SHP77 treated with DMSO at 0.1 percent for 48 hours (cell line): ENCODE data around the gene MKI67.

ENCODE experiments used
- DNase-seq: peaks from one replicate; lab custom pipeline; 2025; lab: John Stamatoyannopoulos, UW

Gene MKI67

DNA sequence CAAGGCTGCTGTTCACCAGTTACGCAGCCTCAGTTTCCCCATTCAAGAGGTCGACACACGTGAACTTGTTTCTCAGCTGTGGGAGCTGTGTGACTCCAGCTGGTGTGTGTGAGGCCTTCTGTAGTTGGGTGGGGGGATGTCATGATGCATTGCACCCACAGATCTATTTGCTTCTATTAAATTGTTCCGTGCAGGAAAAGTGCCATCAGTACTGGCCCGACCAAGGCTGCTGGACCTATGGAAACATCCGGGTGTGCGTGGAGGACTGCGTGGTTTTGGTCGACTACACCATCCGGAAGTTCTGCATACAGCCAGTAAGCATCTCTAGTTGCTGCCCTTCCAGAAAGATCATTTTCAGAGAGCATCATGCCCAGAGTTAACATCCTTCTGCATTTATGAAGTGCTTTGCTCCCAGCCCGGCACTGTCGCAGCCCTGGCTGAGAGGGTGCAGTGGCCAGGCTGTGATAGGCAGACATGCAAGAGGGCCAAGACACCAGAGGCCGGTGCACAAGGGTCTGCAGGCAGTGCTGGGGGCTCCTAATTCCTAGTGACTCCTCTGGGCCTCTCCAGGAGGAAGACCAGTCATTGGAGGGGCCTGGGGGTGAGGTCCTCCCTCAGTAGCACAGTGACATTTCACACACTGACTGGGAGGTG lies 60.2 kb downstream of the MKI67 start:
- DNase-seq, result no peak

DNA sequence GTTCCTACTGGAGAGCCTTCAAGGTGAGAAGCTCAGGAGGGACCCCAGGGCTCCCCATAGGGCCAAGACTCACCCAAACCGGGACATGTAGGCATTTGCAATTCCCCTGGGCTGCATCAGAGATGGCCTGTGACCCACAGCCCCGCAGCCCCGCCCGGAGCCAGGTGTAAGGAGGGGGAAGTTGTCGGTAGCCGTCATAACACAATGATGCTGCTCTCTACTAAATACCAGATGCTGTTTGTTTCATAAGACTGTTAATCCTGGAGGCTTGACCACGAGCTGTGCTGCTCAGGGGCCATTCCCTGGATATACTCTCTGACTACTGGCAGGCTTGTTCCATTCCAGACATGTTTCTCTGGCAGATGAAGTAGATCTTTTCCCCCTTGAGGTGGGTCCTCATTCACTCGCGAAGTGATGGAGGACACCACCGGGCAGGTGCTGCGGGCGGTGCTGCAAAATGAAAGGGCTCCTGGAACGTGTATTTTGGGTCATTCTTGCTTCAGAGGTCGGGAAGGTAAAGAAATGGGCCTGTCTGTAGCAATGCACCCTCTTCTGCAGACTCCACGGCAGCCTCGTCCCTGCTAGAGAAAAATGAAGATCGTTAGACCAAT lies 61.1 kb downstream of the MKI67 start:
- no peak for DNase-seq

DNA sequence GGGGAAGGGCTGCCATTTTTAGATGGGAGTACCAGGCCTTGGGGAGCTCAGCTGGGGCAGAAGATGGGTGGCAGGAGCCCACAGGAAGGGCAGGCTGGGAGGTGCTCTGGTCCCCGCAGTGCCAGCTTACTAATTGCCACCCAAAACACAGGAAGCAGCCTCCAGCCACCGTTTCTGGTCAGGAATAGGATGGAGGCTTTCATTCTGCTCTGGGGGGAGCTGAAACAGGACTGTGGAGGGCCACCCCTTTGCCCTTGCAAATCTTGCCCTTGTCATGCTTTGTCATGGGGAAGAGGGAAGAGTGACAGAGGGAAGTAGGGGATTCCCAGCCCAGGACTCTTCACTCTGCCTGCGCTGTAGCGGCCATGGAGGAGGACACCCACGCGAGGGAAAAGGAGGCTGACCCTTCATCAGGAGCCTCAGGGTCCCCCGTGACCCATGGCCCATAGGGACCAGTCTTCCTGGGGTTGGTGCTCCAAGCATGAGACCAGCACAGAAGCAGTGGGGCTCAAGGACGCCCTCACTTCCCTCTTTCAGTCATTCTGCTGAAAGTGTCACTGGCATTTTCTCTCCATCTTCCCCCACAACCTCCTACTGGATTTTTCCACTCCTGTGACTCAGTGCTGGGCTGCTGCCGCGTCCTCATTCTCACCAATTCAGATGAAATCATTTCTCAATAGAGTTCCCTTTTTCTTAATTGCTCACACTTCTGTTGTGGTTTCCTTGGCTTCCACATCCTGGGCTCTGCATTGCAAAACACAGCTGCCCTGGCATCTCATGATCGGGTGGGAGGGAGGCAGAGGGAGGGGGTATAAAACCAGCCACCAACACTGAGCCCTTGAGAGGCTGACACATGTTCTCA lies 61.9 kb downstream of the MKI67 start:
- DNase-seq, result no peak

DNA sequence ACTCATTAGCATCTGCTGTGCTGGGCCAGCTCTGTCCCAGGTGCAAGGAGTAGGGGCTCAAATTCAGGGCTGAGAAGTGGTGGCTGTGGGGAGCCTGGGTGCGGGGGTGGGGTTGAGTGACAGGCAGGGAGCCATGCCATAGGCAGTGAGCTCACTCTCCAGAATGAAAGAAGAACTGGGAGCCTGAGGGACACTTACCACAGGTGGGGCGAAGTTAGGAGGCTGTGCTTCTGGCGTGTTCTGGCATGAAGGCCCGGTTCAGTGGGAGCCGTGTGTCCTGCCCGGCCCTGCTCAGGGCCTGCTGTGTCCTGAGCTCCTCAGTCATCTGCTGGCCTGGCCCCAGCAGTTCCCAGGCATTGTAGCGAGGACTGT lies 62.5 kb downstream of the MKI67 start:
- DNase-seq, result no peak

- no peak for DNase-seq
Measured at GRCh38 chr10:128062881-128063563, 63.2 kb downstream of the MKI67 start.

DNA sequence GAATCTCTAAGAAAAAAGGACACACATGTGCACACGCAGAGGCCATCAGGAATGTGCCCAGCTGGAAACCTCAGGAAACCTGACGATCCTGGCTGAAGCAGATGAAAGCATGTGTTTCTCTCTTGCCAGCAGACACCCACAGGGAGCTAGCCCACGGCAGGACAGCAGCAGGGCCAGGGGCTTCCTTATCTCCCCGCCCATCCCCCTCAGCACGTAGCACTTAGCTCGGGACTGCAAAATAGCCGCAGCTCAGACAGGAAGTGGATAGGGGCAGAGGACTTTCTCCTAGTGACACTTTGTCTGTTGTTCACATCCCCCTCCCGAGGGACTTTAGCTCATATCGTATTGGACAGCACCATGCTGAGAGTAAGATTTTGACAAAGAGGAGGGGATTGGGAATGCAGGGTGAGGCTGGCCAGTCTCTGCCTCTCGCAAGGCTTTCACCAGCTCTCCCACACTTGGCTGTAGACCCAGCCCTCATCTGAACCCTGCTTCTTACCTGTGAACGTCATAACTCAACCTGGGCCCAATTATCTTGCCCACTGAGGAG lies 63.8 kb downstream of the MKI67 start:
- DNase-seq, result no peak

DNA sequence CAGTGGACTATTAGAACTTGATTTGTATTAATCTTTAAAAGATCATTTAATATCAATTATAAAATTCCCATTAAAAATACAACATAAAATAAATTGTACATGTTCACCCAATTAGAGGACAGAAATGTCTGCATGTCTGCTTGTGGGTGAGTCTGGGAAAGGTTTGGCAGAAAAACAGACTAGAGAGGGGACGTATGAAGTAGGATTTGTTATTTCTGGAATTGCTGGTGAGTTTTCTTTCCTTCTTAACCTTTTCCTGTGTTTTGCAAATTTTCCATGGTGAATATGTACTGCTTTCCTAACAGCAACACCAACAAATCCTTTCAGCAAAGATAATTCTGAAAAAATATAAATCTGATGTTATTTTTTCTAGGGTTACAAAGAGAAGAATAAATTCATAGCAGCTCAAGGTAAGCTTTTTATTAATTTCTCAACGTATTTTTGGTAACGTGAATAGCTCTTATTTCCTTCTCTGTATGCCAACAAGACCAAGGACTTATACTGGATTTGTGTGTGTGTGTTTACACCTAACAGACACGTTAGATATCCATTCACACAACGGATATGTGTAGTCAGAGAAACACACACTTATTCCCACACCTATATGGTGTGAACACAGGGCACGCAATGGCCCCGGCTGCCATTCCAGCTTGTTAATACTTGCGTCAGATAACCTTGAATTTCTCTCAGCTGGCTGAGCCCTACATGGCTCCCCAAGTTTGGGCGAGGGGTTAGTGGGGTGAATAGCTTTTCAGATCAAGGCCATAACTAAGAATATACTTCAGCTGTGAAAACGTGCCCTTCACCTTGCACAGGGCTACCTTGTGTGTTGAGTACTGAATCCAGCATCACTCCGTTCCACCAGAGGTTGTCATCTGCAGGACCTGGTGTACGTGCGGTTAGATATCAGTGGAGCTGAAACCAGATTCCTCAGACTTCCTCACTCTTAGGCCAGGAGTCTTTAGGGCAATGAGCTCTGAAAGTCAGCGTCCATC lies 64.6 kb downstream of the MKI67 start:
- DNase-seq, result no peak

DNA sequence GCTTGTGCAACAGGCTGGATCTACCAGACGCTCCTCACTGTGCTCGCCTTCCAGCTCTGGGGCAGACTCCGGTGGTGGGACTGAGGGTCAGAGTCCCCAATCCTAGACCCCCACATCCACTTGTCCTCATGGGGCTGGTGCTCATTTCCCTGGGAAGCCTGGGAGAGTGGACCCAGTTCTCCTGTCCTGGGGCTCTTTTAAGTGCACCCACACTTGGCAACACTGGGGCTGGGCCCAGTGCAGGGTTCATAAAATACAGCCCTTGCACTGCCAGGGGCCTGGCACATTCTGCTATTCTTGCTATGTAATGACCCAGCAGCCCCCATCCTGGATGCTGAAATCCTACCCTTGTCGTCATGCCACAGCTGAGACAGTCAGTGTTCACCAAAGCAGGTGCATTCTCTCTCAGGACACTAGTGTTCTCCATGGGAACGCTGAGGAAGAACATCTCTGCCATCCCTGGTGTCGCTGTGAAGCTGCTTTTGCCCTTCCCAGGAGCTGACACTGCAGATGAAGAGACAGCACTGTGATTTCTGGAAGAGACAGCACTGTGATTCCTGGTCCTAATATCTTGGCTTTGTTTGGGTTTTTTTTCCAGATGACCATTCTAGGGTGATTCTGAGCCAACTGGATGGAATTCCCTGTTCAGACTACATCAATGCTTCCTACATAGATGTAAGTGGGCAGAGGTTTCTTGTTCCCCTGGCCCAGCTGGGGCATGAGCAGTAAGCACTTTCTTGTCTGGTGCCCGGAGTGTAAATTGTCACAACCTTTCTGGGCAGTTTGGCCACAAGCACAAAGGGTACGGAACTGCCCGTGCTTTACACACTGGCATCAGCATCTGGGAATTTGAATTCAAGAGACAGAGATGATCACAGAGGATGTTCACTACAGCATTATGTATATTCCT lies 65.6 kb downstream of the MKI67 start:
- no peak for DNase-seq

DNA sequence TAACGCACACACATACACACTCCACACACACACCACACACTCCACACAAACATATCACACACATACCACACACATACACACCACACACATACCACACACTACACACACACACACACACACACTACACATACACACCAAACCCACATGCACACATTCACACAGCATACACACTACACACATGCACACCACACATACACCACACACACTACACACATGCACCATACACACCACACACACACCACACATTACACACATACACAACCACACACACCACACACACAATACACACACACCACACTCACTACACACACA lies 66.3 kb downstream of the MKI67 start:
- no peak for DNase-seq

- DNase-seq, result no peak
Measured at GRCh38 chr10:128059266-128059981, 66.8 kb downstream of the MKI67 start.

- no peak for DNase-seq
Measured at GRCh38 chr10:128058750-128059134, 67.5 kb downstream of the MKI67 start.

- DNase-seq, result no peak
Measured at GRCh38 chr10:128058106-128058749, 68.0 kb downstream of the MKI67 start.

DNA sequence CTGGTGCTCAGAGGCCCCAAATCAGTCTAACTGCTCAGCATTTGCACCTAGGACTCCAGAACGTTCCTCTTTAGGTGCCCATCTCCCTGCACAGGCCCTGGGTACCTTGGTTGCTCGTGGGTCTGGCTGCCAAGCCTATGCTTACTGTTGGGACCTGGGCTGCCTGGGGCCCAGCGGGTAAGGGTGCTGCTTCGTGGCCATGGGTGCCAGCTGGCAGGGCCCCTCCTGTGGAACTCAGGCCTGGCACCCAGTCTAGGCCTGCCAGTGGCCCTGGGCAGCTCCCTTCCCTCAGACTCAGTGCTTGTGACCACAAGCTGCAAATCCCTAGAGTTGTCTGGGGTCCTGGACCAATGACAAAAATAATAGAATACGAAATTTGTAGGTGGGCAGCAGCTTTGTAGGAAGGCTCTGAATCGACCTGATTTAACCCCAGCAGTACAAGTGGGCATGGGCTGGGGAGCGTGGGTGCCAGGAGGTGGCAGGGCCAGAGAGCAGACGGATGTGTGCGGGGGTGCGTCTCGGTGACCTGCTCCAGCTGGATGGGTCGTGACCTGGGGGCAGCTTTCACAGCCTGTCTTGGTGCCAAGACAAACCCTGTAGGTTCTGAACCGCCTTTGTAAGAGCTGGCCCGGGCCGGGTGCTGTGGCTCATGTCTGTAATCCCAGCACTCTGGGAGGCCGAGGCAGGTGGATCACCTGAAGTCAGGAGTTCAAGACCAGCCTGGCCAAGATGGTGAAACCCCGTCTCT lies 69.7 kb downstream of the MKI67 start:
- DNase-seq, result no peak

- DNase-seq, result no peak
Measured at GRCh38 chr10:128055061-128055868, 71.0 kb downstream of the MKI67 start.

- no peak for DNase-seq
Measured at GRCh38 chr10:128054163-128054970, 71.9 kb downstream of the MKI67 start.

- no peak for DNase-seq
Measured at GRCh38 chr10:128053356-128053755, 72.9 kb downstream of the MKI67 start.

DNA sequence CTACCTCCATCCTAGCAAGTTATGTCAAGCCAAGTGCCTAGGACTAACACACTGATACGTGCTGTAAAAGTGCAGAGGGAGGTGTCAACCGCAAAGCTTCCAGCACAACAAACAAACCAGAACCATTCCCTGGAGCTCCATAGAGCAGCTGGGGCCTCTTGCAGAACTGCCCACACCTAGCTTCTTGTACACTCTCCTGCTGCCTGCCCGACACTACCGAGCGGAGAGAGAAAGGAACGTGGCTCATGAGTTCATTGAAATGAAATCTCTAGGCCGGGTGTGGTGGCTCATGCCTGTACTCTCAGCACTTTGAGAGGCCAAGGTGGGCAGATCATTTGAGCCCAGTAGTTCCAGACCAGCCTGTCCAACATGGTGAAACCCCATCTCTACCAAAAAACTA lies 73.5 kb downstream of the MKI67 start:
- no peak for DNase-seq
